ENCODE data around the gene ZKSCAN3. TPM values are rescaled to one million over a fixed set of nuclear protein-coding genes. Genes with fewer than 3 reads are reported as not detected.
A peak's percentile ranks its signal among the peaks of the same experiment; 100 is the strongest.
"Not testable (repeated sequence)": the region's sequence is repeated elsewhere in the genome, so short reads cannot be mapped to it uniquely, and the experiment has no call there.

ZKSCAN3 gene
- total RNA-seq, 1 donor from 2014 or later: 9.5 TPM

DNA sequence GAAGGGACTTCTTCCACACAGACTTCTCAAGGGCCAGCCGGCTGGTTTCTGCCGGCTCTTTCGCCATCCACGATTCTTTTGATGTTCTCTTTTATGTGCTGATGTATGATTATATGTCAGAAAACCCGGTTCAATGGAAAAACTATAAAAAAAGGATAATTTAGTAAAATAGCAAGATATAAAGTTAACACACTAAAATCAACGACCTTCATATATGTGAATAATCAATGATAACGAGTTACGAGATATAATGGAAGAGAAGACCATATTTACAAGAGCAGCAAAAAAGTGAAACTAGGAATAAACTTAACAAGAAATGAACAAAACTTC lies 50.3 kb downstream of the ZKSCAN3 start:
- peaks cover 22% of the 10 kb centered on the region for H3K4me1 Mint-ChIP-seq (ENCODE audit: unreplicated experiment)
- H3K9me3 Mint-ChIP-seq (ENCODE audit: unreplicated experiment): no peaks in the 10 kb centered on the region
- H3K4me3 Mint-ChIP-seq (ENCODE audit: unreplicated experiment): peak overlapping the region; percentile 96
- TF ChIP-seq, protein P1, sequence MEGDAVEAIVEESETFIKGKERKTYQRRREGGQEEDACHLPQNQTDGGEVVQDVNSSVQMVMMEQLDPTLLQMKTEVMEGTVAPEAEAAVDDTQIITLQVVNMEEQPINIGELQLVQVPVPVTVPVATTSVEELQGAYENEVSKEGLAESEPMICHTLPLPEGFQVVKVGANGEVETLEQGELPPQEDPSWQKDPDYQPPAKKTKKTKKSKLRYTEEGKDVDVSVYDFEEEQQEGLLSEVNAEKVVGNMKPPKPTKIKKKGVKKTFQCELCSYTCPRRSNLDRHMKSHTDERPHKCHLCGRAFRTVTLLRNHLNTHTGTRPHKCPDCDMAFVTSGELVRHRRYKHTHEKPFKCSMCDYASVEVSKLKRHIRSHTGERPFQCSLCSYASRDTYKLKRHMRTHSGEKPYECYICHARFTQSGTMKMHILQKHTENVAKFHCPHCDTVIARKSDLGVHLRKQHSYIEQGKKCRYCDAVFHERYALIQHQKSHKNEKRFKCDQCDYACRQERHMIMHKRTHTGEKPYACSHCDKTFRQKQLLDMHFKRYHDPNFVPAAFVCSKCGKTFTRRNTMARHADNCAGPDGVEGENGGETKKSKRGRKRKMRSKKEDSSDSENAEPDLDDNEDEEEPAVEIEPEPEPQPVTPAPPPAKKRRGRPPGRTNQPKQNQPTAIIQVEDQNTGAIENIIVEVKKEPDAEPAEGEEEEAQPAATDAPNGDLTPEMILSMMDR (IDR thresholded peaks at IDR 0.05; ENCODE audit: unreplicated experiment): no peak
- peaks cover 2% of the 10 kb centered on the region for H3K27me3 Mint-ChIP-seq (ENCODE audit: unreplicated experiment)
- DNase-seq (ENCODE audit: low spot score): no peak
- peaks cover 17% of the 10 kb centered on the region for H3K36me3 Mint-ChIP-seq (ENCODE audit: low read depth, unreplicated experiment)
- H3K27ac Mint-ChIP-seq (ENCODE audit: unreplicated experiment): peak overlapping the region; percentile 95

DNA sequence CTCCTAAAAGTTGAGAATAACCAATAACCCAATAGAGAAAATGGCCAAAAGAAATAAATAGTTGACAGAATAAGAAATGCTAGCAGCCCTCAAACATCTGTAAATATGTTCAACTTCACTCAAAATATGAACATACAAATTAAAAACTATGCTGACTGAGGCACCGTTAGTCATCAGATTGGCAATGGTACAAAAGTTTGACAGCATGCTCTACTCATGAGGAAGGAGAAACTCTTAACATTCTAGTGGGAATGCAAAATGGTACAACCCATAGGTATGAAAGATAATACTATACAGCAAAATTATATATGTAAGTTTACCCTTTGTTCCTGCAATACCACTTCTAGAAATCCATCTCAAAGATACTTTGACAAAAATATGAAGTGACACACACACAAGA lies 51.4 kb downstream of the ZKSCAN3 start:
- peaks cover 13% of the 10 kb centered on the region for H3K36me3 Mint-ChIP-seq (ENCODE audit: low read depth, unreplicated experiment)
- H3K9me3 Mint-ChIP-seq (ENCODE audit: unreplicated experiment): no peaks in the 10 kb centered on the region
- no peak for DNase-seq (ENCODE audit: low spot score)
- peaks cover 15% of the 10 kb centered on the region for H3K4me1 Mint-ChIP-seq (ENCODE audit: unreplicated experiment)
- H3K4me3 Mint-ChIP-seq (ENCODE audit: unreplicated experiment): no peak overlapping the region
- H3K27ac Mint-ChIP-seq (ENCODE audit: unreplicated experiment): no peak overlapping the region
- TF ChIP-seq, protein P1 (IDR thresholded peaks at IDR 0.05; ENCODE audit: unreplicated experiment): no peak
- peaks cover 2% of the 10 kb centered on the region for H3K27me3 Mint-ChIP-seq (ENCODE audit: unreplicated experiment)

DNA sequence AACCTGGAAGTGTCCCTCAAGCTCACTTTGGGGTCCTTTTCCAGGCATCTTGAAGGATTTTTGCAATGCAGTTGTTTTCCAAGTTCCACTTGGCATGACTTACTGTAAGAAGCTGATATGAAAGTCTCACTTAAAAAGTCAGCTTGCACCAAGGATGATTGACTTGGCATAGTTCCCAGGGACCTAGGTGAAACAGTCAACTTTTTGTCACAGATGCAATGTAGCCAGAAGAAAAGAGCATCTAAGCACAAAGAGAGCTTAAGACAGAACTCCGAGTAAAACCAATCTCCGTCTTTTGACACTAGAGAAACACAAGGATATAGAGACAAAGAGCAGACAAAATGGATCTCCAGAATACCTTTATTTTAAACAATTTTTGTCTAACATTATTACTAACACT lies 52.5 kb downstream of the ZKSCAN3 start:
- no peak for DNase-seq (ENCODE audit: low spot score)
- Mint-ChIP-seq H3K27ac (ENCODE audit: unreplicated experiment) (no peak overlapping the region), H3K9me3 (ENCODE audit: unreplicated experiment) (no peaks in the 10 kb centered on the region), H3K4me3 (ENCODE audit: unreplicated experiment) (no peak overlapping the region), H3K4me1 (ENCODE audit: unreplicated experiment) (peaks cover 11% of the 10 kb centered on the region), H3K36me3 (ENCODE audit: low read depth, unreplicated experiment) (peaks cover 11% of the 10 kb centered on the region), H3K27me3 (ENCODE audit: unreplicated experiment) (peaks cover 2% of the 10 kb centered on the region)
- TF ChIP-seq, protein P1 (IDR thresholded peaks at IDR 0.05; ENCODE audit: unreplicated experiment): no peak

DNA sequence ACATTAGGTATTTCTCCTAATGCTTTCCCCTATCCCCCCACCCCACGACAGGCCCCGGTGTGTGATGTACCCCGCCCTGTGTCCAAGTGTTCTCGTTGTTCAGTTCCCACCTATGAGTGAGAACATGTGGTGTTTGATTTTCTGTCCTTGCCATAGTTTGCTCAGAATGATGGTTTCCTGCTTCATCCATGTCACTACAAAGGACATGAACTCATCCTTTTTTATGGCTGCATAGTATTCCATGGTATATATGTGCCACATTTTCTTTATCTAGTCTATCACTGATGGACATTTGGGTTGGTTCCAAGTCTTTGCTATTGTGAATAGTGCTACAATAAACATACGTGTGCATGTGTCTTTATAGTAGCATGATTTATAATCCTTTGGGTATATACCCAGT lies 54.2 kb downstream of the ZKSCAN3 start:
- H3K27me3 Mint-ChIP-seq (ENCODE audit: unreplicated experiment); H3K36me3 Mint-ChIP-seq (ENCODE audit: low read depth, unreplicated experiment); H3K4me1 Mint-ChIP-seq (ENCODE audit: unreplicated experiment); H3K9me3 Mint-ChIP-seq (ENCODE audit: unreplicated experiment); DNase-seq (ENCODE audit: low spot score); H3K27ac Mint-ChIP-seq (ENCODE audit: unreplicated experiment); H3K4me3 Mint-ChIP-seq (ENCODE audit: unreplicated experiment): not testable (repeated sequence)

DNA sequence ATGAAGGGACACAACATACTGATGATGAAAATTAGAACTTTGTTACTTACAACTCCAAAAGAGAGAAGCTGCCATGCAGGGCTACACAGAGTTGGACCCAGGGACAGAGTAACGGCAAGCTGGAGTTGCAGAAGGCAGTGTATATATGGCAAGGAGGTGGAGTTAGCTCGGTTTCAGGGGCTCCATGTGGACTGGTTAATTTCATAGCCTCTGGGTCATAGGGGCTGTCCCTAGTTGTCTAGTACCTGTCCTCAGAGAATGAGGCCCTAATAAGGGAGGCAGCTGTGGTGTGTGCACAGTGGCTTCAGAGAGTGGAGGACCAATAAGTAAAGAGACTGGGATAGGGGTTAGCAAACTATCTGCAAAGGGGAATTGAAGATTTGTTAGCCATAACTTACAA lies 57.7 kb downstream of the ZKSCAN3 start:
- Mint-ChIP-seq H3K27me3 (ENCODE audit: unreplicated experiment) (no peaks in the 10 kb centered on the region), H3K4me3 (ENCODE audit: unreplicated experiment) (no peak overlapping the region), H3K27ac (ENCODE audit: unreplicated experiment) (no peak overlapping the region), H3K9me3 (ENCODE audit: unreplicated experiment) (no peaks in the 10 kb centered on the region), H3K36me3 (ENCODE audit: low read depth, unreplicated experiment) (no peaks in the 10 kb centered on the region), H3K4me1 (ENCODE audit: unreplicated experiment) (no peaks in the 10 kb centered on the region)
- TF ChIP-seq, protein P1 (IDR thresholded peaks at IDR 0.05; ENCODE audit: unreplicated experiment): no peak
- no peak for DNase-seq (ENCODE audit: low spot score)
